Aorta (tissue), 5 donors: ENCODE data around the gene PLA2G4B. TPM values are rescaled to one million over a fixed set of nuclear protein-coding genes. Genes with fewer than 3 reads are reported as not detected.

Experiments
- ATAC-seq: fragments of 200-7000 bp; cut with Tn5 transposase; one replicate; pipeline ENCODE4 v1.9.1; 2022; ENCODE audit warnings: moderate library complexity; ENCODE audit not compliant: low FRiP score
- DNase-seq, 2 donors: peaks; one replicate each; pipeline ENCODE4 v3.0.0-alpha.2; 2020
- H3K27ac ChIP-seq, 2 donors: one replicate each; pipeline ENCODE4 v1.5.1; 2013; ENCODE audit warnings: low read length in 2 of 2, mild to moderate bottlenecking in 2 of 2, moderate library complexity in 2 of 2, control low read depth in 1 of 2, inconsistent platforms in 1 of 2, low read depth in 1 of 2
- H3K27me3 ChIP-seq, 2 donors: one replicate each; pipeline ENCODE4 v1.6.1; 2013; ENCODE audit warnings: control low read depth in 1 of 2, low read length in 1 of 2, mild to moderate bottlenecking in 1 of 2, moderate library complexity in 1 of 2; ENCODE audit not compliant: insufficient read depth in 2 of 2, control insufficient read depth in 1 of 2
- H3K36me3 ChIP-seq, 2 donors: one replicate each; pipeline ENCODE4 v1.6.1; 2013; ENCODE audit warnings: control low read depth in 1 of 2, low read length in 1 of 2, mild to moderate bottlenecking in 1 of 2; ENCODE audit not compliant: insufficient read depth in 2 of 2, control insufficient read depth in 1 of 2
- H3K4me1 ChIP-seq, 2 donors: one replicate each; pipeline ENCODE4 v1.6.1; 2013; ENCODE audit warnings: low read length in 2 of 2, control low read depth in 1 of 2, mild to moderate bottlenecking in 1 of 2, moderate library complexity in 1 of 2; ENCODE audit not compliant: insufficient read depth in 2 of 2, control insufficient read depth in 1 of 2
- H3K4me3 ChIP-seq, 2 donors: one replicate each; pipeline ENCODE4 v1.5.1; 2013; ENCODE audit warnings: low read length in 2 of 2, control low read depth in 1 of 2, mild to moderate bottlenecking in 1 of 2
- H3K9me3 ChIP-seq: one replicate; pipeline ENCODE4 v1.6.1; 2013; ENCODE audit warnings: mild to moderate bottlenecking, low read length; ENCODE audit not compliant: control insufficient read depth
- WGBS, 2 donors: extraction: QIAGEN DNeasy Blood & Tissue Kit; methylation state at CpG; one replicate each; pipeline ENCODE4 v1.1.7; 2013; 5-methylcytosine and 5-hydroxymethylcytosine counted together
- intact Hi-C, 2 donors: fragments of 100-400 bp; cut with DNase I; formaldehyde crosslinking; loops; one replicate each; pipeline versions ENCODE4 v1.14.2 to v1.15.0; 2022
- polyA plus RNA-seq, 2 donors: library from polyadenylated mRNA; stranded (reverse); fragments of 200-250 nt; gene quantifications; one replicate each; pipeline ENCODE4 v1.2.3, GENCODE V29; 2013
- total RNA-seq, 2 donors: library from RNA; stranded (reverse); fragmentation: NEBNext Ultra II Directional; extraction: Animal tissue kit (Norgen Biotek cat#: 25700); gene quantifications; one replicate each; pipeline ENCODE4 v1.2.1, GENCODE V29; 2021
- donor health status: healthy with polysubstance abuse.
- donor health status: Bipolar disorder and iron deficiency.
- donor health status: DM: no; HTN: no; CAD: no.
- donor health status: DM: no; HTN: no; CAD: no.
- donor health status: DM: yes; HTN: yes; CAD: no.

The PLA2G4B gene
- total and polyA plus RNA-seq, 4 donors = 6.7 to 51.8 (median 12.7) TPM

DNA sequence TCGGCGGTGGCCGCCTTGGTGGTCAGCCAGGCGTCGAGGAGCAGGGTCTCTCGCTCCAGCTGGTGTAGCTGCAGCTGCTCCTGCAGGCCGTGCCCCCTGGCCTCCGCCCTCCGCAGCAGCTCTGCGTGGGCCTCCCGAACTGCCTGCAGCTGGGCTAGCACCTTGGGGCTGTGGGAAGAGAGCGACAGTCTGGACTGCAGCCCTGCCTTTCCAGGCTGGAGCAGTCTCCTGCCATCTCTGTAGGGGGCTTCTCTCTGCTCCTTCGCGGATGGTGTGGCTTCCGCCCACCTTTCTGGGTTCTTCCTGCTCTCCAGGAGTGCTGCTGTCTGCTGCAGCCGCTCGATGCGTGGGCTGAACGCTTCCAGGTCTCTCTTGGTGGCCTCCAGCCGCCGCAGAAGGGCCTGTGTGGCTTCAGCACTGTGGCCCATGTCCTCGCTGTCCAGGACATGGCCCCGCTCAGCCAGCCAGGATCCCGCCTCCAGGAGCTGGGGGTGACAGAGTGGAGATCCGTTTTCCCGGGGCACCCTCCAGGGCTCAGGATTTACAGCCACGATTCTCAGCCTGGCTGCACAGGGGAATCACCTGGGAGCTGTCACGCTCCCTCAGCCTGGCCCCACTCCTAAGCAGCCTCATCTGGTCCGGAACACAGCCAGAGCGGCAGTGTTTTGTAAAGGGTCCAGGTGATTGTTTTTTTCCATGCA lies 16.8 kb downstream of the PLA2G4B start:
- H3K4me1 ChIP-seq = no peaks in the 10 kb centered on the region
- H3K4me3 ChIP-seq = no peak overlapping the region
- 82 to 85% methylated on average over 30 of the region's 30 CpGs for WGBS, 2 donors
- no peaks in the 10 kb centered on the region for H3K36me3 ChIP-seq
- no peak for ATAC-seq
- H3K27me3 ChIP-seq = no peaks in the 10 kb centered on the region
- no peaks in the 10 kb centered on the region for H3K9me3 ChIP-seq
- no peak overlapping the region for H3K27ac ChIP-seq
- no peak for DNase-seq
- intact Hi-C loops = no loop called here

DNA sequence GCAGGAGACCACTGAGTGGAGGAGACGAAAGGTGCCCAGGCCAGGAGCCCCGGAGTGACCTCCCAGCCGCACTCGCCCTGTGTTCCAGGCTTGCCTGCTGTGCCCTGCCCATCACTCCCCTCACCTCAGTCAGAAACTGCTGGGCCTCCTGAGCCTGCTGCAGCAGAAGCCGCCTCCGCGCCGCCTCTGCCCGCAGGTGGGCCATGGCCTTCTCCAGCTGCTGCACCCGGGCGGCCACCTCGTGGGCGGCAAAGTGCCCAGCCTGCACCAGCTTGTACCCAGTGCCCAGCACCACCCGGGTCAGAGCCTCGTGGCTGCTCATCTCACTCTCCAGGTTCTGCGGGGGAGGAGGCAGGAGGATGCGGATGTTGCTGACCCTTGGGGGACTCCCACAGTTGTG lies 17.6 kb downstream of the PLA2G4B start:
- DNase-seq = no peak
- no peak for ATAC-seq
- Histone ChIP-seq H3K36me3 (no peaks in the 10 kb centered on the region), H3K27me3 (no peaks in the 10 kb centered on the region), H3K9me3 (no peaks in the 10 kb centered on the region), H3K27ac (no peak overlapping the region), H3K4me1 (no peaks in the 10 kb centered on the region), H3K4me3 (no peak overlapping the region)
- intact Hi-C loops = no loop called here
- 90 to 92% methylated on average over 17 of the region's 17 CpGs for WGBS, 2 donors

DNA sequence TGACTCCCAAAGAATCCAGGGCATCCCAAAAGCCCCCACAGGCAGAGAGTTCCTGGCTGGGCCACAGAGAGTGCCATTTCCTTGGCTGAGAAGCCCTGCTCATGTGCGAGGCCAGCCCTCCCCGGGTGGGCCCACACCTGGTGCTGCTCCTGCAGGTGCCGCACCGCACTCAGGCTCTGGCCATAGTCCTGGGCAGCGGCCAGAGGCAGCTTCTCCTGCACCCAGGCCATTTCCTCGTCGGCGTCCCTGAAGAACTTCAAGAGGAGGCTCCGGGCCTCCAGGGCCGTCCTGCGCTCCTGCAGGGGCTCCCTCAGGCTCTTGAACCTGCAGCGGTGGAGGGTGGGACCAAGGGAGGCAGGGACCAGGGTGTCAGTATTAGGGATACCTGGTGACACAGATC lies 18.1 kb downstream of the PLA2G4B start:
- H3K4me1 ChIP-seq = no peaks in the 10 kb centered on the region
- H3K9me3 ChIP-seq = no peaks in the 10 kb centered on the region
- no peaks in the 10 kb centered on the region for H3K27me3 ChIP-seq
- ATAC-seq = no peak
- no peak overlapping the region for H3K27ac ChIP-seq
- no peak overlapping the region for H3K4me3 ChIP-seq
- WGBS, 2 donors = 93 to 95% methylated on average over 12 of the region's 12 CpGs
- no peak for DNase-seq
- H3K36me3 ChIP-seq = no peaks in the 10 kb centered on the region
- intact Hi-C loops = no loop called here

DNA sequence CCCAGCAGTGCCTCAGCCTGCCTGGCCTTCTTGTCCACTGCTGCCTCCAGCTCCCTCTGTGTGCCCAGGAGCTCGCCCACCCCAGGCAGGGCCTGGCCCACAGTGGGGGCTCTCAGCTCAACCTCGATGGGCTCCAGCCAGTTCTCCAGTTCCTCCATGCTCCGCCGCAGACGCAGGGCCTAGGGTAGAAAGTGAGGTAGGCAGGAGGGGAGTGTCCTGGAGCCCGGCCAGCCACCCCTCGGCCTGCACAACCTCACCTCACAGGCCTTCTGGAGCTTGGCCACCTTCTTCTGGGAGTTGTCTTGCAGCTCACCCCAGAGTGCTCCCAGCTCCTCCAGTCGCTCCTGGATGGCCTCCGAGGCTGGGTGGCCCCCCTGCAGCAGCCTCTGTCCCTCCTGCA lies 18.7 kb downstream of the PLA2G4B start:
- no peaks in the 10 kb centered on the region for H3K4me1 ChIP-seq
- no peaks in the 10 kb centered on the region for H3K27me3 ChIP-seq
- intact Hi-C loops = no loop called here
- H3K36me3 ChIP-seq = no peaks in the 10 kb centered on the region
- no peak overlapping the region for H3K27ac ChIP-seq
- ATAC-seq (no peak), DNase-seq (no peak)
- no peak overlapping the region for H3K4me3 ChIP-seq
- H3K9me3 ChIP-seq = no peaks in the 10 kb centered on the region
- 88 to 89% methylated on average over 9 of the region's 9 CpGs for WGBS, 2 donors

DNA sequence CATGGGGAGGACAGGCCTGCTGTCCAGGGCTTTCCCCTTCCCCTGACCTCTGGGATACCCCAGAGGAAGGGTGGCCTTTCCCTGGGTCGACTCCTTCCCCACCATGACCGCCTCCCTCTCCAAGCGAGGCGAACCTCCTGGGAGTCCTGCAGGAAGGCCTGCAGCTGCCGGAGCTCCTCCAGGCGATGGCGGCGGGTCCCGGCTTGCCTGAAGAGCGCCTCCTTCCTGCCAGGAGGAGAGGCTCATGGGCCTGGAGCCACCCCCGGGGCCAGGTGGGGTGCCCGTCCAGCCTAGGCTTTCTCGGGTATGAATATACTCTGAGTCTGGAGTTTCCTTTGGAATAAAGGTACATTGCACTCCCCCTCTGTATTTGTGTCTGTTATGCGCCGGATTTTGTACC lies 20.1 kb downstream of the PLA2G4B start:
- H3K27ac ChIP-seq = no peak overlapping the region
- 89 to 91% methylated on average over 15 of the region's 15 CpGs for WGBS, 2 donors
- intact Hi-C loops = no loop called here

DNA sequence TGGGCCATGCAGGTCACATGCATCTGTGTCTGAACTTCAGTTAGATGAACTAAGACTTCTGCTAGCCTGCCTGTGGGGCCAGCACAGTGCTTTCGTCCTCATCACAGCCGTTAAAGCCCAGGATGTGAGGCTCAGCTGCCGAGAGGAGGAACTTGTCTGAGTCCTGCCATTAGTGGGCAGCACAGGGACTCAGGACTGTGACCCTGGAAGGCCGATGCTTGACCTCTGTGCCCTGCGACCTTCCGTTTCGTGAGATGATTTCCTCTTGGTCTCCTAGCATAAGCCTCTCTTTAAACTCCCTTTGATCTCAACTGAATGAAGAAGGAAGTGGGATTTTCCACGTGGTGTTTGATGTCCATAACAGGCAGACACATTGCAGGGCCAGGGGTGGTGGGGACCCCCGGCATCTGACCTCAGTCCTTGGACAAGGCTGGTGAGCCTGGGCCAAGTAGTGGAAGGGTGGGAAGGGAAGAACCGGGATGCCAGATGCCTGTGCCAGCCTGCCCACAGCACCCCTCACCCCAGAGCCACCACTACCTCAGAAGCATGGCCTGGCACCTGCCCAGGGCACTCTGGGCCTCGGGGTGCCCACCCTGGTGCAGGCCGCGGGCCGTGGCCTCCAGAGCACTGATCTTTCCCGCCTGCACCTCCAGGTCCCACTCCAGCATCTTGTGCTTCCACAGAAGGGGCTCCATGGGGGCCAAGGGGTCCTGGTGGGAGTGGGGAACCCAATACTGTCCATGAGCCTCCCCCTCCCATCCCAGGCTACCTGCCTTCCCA lies 21.6 kb downstream of the PLA2G4B start:
- no peak for ATAC-seq
- no peaks in the 10 kb centered on the region for H3K27me3 ChIP-seq
- no peak overlapping the region for H3K27ac ChIP-seq
- H3K36me3 ChIP-seq = no peaks in the 10 kb centered on the region
- H3K4me1 ChIP-seq = no peaks in the 10 kb centered on the region
- no peaks in the 10 kb centered on the region for H3K9me3 ChIP-seq
- intact Hi-C loops = no loop called here
- 75 to 78% methylated on average over 13 to 15 of the region's 15 CpGs for WGBS, 2 donors
- DNase-seq = no peak
- no peak overlapping the region for H3K4me3 ChIP-seq

More for the DNA sequence above, 20.1 kb downstream of the PLA2G4B start:
- Histone ChIP-seq H3K9me3 (no peaks in the 10 kb centered on the region), H3K36me3 (no peaks in the 10 kb centered on the region), H3K27me3 (no peaks in the 10 kb centered on the region), H3K4me3 (no peak overlapping the region), H3K4me1 (no peaks in the 10 kb centered on the region)
- no peak for DNase-seq
- ATAC-seq = no peak

DNA sequence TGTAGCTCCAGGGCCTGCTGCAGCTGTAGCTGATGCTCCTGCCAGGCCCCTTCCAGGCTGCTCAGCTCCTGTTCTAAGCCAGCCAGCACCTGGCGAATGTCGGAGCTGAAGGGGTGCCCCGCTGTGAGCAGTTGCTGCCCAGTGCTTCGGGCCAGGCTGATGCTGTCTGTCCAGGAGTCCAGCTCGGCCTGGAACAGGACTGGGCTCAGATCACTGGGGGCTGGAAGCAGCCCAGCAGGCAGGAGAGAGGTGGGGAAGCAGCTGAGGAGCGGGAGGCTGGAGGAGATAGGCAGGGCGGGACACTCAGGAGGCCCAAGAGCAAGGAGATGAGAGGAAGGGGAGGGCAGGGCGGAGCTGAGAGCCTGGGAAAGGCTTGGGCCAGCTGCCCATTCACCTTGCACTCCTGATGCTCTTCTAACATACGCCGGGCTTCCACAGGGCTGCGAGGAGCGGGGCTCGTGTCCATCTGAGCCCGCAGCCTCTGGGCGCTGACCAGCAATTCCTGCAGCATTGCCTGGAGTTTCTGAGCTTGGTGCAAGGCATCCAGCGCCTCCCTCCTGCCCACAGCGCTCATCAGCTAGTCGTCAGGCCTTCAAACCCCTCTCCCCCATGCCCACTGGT lies 23.2 kb downstream of the PLA2G4B start:
- Histone ChIP-seq H3K4me3 (no peak overlapping the region), H3K4me1 (no peaks in the 10 kb centered on the region), H3K36me3 (no peaks in the 10 kb centered on the region), H3K27ac (no peak overlapping the region), H3K9me3 (no peaks in the 10 kb centered on the region), H3K27me3 (no peaks in the 10 kb centered on the region)
- ATAC-seq (no peak), DNase-seq (no peak)
- intact Hi-C loops = no loop called here
- 91 to 94% methylated on average over 17 to 18 of the region's 18 CpGs for WGBS, 2 donors

DNA sequence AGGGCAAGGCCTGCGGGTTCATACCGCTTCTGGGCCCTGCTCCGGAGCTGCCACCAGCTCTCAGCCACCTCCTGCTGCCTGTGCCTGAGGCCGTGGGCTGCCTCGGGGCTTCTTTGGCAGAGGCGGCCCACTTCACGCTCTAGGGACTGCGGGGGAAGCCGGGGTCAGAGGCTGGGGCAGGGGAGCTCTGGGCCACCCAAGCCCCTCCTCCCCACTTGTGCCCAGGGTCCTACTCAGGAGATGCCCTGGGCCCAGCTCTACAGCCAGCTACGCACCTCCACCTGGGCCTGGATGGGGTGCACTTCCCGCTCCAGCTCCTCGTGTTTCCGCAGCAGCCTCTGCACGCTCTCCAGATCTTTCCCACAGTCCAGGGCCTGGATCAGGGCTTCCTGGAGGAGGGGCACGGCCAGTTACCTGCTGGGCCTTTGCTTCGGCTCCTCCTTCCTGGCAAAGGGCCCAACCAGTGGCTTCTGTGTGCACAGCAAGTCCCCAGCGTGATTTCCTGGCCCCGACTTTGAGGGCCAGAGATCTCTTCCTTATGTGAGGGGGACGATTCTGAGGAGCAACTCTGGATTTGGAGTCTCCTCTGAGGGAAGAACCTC lies 24.0 kb downstream of the PLA2G4B start:
- Histone ChIP-seq H3K27ac (no peak overlapping the region), H3K9me3 (no peaks in the 10 kb centered on the region), H3K27me3 (no peaks in the 10 kb centered on the region), H3K36me3 (no peaks in the 10 kb centered on the region), H3K4me1 (no peaks in the 10 kb centered on the region), H3K4me3 (no peak overlapping the region)
- intact Hi-C loops = no loop called here
- 86 to 88% methylated on average over 18 to 19 of the region's 19 CpGs for WGBS, 2 donors
- no peak for ATAC-seq
- DNase-seq = no peak
